PC-3 (cell line): ENCODE data around the gene UGGT2.

Source experiments
- CTCF ChIP-seq: fragments of 300-600 bp; sonication (generic); conservative IDR thresholded peaks from 2 replicates; pipeline ENCODE4 v1.5.1; 2017; ENCODE audit warnings: antibody characterized with exemption, low read depth, mild to moderate bottlenecking, low read length
- EZH2 ChIP-seq: fragments of 300-600 bp; sonication (generic); IDR thresholded peaks from one replicate; pipeline ENCODE4 v1.6.1; 2017; ENCODE audit warnings: antibody characterized with exemption, mild to moderate bottlenecking, low read length; ENCODE audit not compliant: unreplicated experiment
- EZH2phosphoT487 ChIP-seq: fragments of 300-600 bp; sonication (generic); IDR thresholded peaks from 2 replicates; pipeline ENCODE4 v1.6.1; 2018; ENCODE audit warnings: mild to moderate bottlenecking, antibody characterized with exemption, low read length, borderline replicate concordance

GRCh38 chr13:96068729-96069128, 15.5 kb upstream of the UGGT2 start:
- TF ChIP-seq CTCF = no peak
- no peak for TF ChIP-seq EZH2
- no peak for TF ChIP-seq EZH2phosphoT487
